Astrocyte (in vitro differentiated cells and primary cell): Measurements from ENCODE around the gene NEUROD6. TPM values are rescaled to one million over a fixed set of nuclear protein-coding genes. Genes with fewer than 3 reads are reported as not detected.

Source experiments
- DNase-seq: peaks from one replicate; pipeline ENCODE4 v3.0.0-alpha.2; 2010; ENCODE audit warnings: low read depth
- FAIRE-seq: peaks from 2 replicates; lab custom pipeline; 2011; peaks lifted over from hg19 to GRCh38; lab: Jason Lieb, UNC
- H2AFZ ChIP-seq: 2 replicates; pipeline ENCODE4 v1.6.0; 2012; ENCODE audit warnings: low read depth, low read length, inconsistent platforms
- H3K27ac ChIP-seq: 2 replicates; pipeline ENCODE4 v1.5.1; 2011; ENCODE audit warnings: low read depth, low read length, inconsistent platforms
- H3K27me3 ChIP-seq: 2 replicates; pipeline ENCODE4 v1.6.0; 2011; ENCODE audit warnings: low read length, inconsistent platforms; ENCODE audit not compliant: insufficient read depth
- H3K36me3 ChIP-seq: 2 replicates; pipeline ENCODE4 v1.5.1; 2011; ENCODE audit warnings: low read length, inconsistent platforms; ENCODE audit not compliant: insufficient read depth
- H3K4me1 ChIP-seq: 2 replicates; pipeline ENCODE4 v1.5.1; 2011; ENCODE audit warnings: low read length, inconsistent platforms; ENCODE audit not compliant: insufficient read depth
- H3K4me2 ChIP-seq: 2 replicates; pipeline ENCODE4 v1.6.0; 2012; ENCODE audit warnings: low read length, inconsistent platforms
- H3K4me3 ChIP-seq: 2 replicates; pipeline ENCODE4 v1.5.1; 2011; ENCODE audit warnings: low read depth, mild to moderate bottlenecking, low read length, inconsistent platforms; ENCODE audit not compliant: insufficient read depth
- H3K79me2 ChIP-seq: 2 replicates; pipeline ENCODE4 v1.6.0; 2012; ENCODE audit warnings: mild to moderate bottlenecking, low read length, inconsistent platforms; ENCODE audit not compliant: insufficient read depth
- H3K9ac ChIP-seq: 2 replicates; pipeline ENCODE4 v1.6.0; 2012; ENCODE audit warnings: mild to moderate bottlenecking, low read length, inconsistent platforms
- H3K9me3 ChIP-seq: 2 replicates; pipeline ENCODE4 v1.5.1; 2012; ENCODE audit warnings: low read depth, mild to moderate bottlenecking, low read length, inconsistent platforms; ENCODE audit not compliant: insufficient read depth
- H4K20me1 ChIP-seq: 2 replicates; pipeline ENCODE4 v1.6.0; 2012; ENCODE audit warnings: low read length, inconsistent platforms; ENCODE audit not compliant: insufficient read depth
- H3K27ac Mint-ChIP-seq: one replicate; pipeline ENCODE4 v1.8.0; 2021; ENCODE audit warnings: mild to moderate bottlenecking, mixed read lengths; ENCODE audit not compliant: unreplicated experiment
- H3K27me3 Mint-ChIP-seq: one replicate; pipeline ENCODE4 v1.8.0; 2021; ENCODE audit warnings: low read depth, mixed read lengths; ENCODE audit not compliant: unreplicated experiment
- H3K36me3 Mint-ChIP-seq: one replicate; pipeline ENCODE4 v1.8.0; 2021; ENCODE audit warnings: low read depth, mixed read lengths; ENCODE audit not compliant: unreplicated experiment
- H3K4me1 Mint-ChIP-seq: one replicate; pipeline ENCODE4 v1.8.0; 2021; ENCODE audit warnings: low read depth, mixed read lengths; ENCODE audit not compliant: unreplicated experiment
- H3K4me3 Mint-ChIP-seq: one replicate; pipeline ENCODE4 v1.8.0; 2021; ENCODE audit warnings: mild to moderate bottlenecking, moderate library complexity, mixed read lengths; ENCODE audit not compliant: unreplicated experiment
- H3K9me3 Mint-ChIP-seq: one replicate; pipeline ENCODE4 v1.8.0; 2021; ENCODE audit warnings: mild to moderate bottlenecking, mixed read lengths; ENCODE audit not compliant: unreplicated experiment
- CTCF ChIP-seq: IDR thresholded peaks from 2 replicates; pipeline ENCODE4 v1.5.1; 2011; ENCODE audit warnings: low read depth, mild to moderate bottlenecking, inconsistent platforms, low read length, moderate library complexity; ENCODE audit not compliant: insufficient read depth
- EZH2 ChIP-seq: IDR thresholded peaks from 2 replicates; pipeline ENCODE4 v1.6.1; 2012; ENCODE audit warnings: mild to moderate bottlenecking, low read length, inconsistent platforms; ENCODE audit not compliant: insufficient read depth
- total RNA-seq: library from RNA; stranded (reverse); gene quantifications from 2 replicates; pipeline ENCODE4 v1.2.1, GENCODE V29; 2021

The NEUROD6 gene
- total RNA-seq, 1 donor from 2014 or later: not detected

- Histone ChIP-seq H3K9ac (no peak overlapping the region), H3K4me1 (no peaks in the 10 kb centered on the region), H3K27me3 (no peaks in the 10 kb centered on the region), H3K4me2 (no peak overlapping the region), H3K9me3 (peaks cover 4% of the 10 kb centered on the region), H3K79me2 (no peaks in the 10 kb centered on the region), H4K20me1 (no peaks in the 10 kb centered on the region), H3K4me3 (no peak overlapping the region), H3K27ac (no peak overlapping the region), H3K36me3 (no peaks in the 10 kb centered on the region), H2AFZ (no peak overlapping the region)
- FAIRE-seq (no peak), DNase-seq (no peak)
- H3K36me3 Mint-ChIP-seq: no peaks in the 10 kb centered on the region
- no peaks in the 10 kb centered on the region for H3K9me3 Mint-ChIP-seq
- TF ChIP-seq EZH2 (no peak), CTCF (no peak)
- H3K4me1 Mint-ChIP-seq: peaks cover 2% of the 10 kb centered on the region
- H3K27me3 Mint-ChIP-seq: peaks cover 7% of the 10 kb centered on the region
- H3K27ac Mint-ChIP-seq: no peak overlapping the region
- H3K4me3 Mint-ChIP-seq: no peak overlapping the region
Measured at GRCh38 chr7:31310321-31310935, 30.1 kb downstream of the NEUROD6 start.

- Histone ChIP-seq H3K36me3 (no peaks in the 10 kb centered on the region), H3K9ac (no peak overlapping the region), H3K4me2 (no peak overlapping the region), H3K27me3 (no peaks in the 10 kb centered on the region), H3K79me2 (no peaks in the 10 kb centered on the region), H3K9me3 (peaks cover 4% of the 10 kb centered on the region), H4K20me1 (no peaks in the 10 kb centered on the region), H3K4me3 (no peak overlapping the region), H3K27ac (no peak overlapping the region), H2AFZ (no peak overlapping the region), H3K4me1 (no peaks in the 10 kb centered on the region)
- H3K36me3 Mint-ChIP-seq: no peaks in the 10 kb centered on the region
- peaks cover 2% of the 10 kb centered on the region for H3K4me1 Mint-ChIP-seq
- DNase-seq: no peak
- no peaks in the 10 kb centered on the region for H3K9me3 Mint-ChIP-seq
- H3K27ac Mint-ChIP-seq: no peak overlapping the region
- no peak for FAIRE-seq
- H3K4me3 Mint-ChIP-seq: no peak overlapping the region
- TF ChIP-seq EZH2 (no peak), CTCF (no peak)
- peaks cover 7% of the 10 kb centered on the region for H3K27me3 Mint-ChIP-seq
Measured at GRCh38 chr7:31309407-31309806, 31.1 kb downstream of the NEUROD6 start.

- Mint-ChIP-seq H3K9me3 (no peaks in the 10 kb centered on the region), H3K36me3 (no peaks in the 10 kb centered on the region), H3K4me3 (no peak overlapping the region), H3K4me1 (peaks cover 2% of the 10 kb centered on the region), H3K27me3 (peaks cover 7% of the 10 kb centered on the region), H3K27ac (no peak overlapping the region)
- no peak overlapping the region for H3K4me2 ChIP-seq
- H3K36me3 ChIP-seq: no peaks in the 10 kb centered on the region
- H2AFZ ChIP-seq: no peak overlapping the region
- DNase-seq (no peak), FAIRE-seq (no peak)
- no peak for TF ChIP-seq EZH2
- no peak for TF ChIP-seq CTCF
- H3K79me2 ChIP-seq: no peaks in the 10 kb centered on the region
- H3K4me3 ChIP-seq: no peak overlapping the region
- H3K27me3 ChIP-seq: no peaks in the 10 kb centered on the region
- no peaks in the 10 kb centered on the region for H4K20me1 ChIP-seq
- no peak overlapping the region for H3K9ac ChIP-seq
- H3K9me3 ChIP-seq: peaks cover 4% of the 10 kb centered on the region
- no peak overlapping the region for H3K27ac ChIP-seq
- no peaks in the 10 kb centered on the region for H3K4me1 ChIP-seq
Measured at GRCh38 chr7:31308652-31309051, 31.9 kb downstream of the NEUROD6 start.
